Thoracic aorta (tissue), 2 donors: ENCODE data around the gene ZDHHC4. TPM values are rescaled to one million over a fixed set of nuclear protein-coding genes. Genes with fewer than 3 reads are reported as not detected.

Experiments
- ATAC-seq: fragments of 150-250 bp; one replicate; pipeline ENCODE4 v1.8.0; 2017; ENCODE audit warnings: low read depth; ENCODE audit not compliant: insufficient number of reproducible peaks, low FRiP score
- DNase-seq: peaks from one replicate; pipeline ENCODE4 v3.0.0-alpha.2; 2020; ENCODE audit warnings: low spot score
- H3K27ac ChIP-seq, 2 donors: fragments of 200-600 bp; sonication (generic); 1 replicate in 1 of 2; 2 replicates in 1 of 2; pipeline ENCODE4 v1.5.1; 2016; ENCODE audit warnings: mild to moderate bottlenecking in 2 of 2, moderate library complexity in 2 of 2
- H3K27me3 ChIP-seq: fragments of 200-600 bp; sonication (generic); replicated peaks from 2 replicates; pipeline ENCODE4 v1.6.0; 2016; ENCODE audit warnings: mild to moderate bottlenecking; ENCODE audit not compliant: insufficient read depth
- H3K36me3 ChIP-seq: fragments of 200-600 bp; sonication (generic); one replicate; pipeline ENCODE4 v1.5.1; 2016
- H3K4me1 ChIP-seq, 2 donors: fragments of 200-600 bp; sonication (generic); 1 replicate in 1 of 2; 2 replicates in 1 of 2; pipeline versions ENCODE4 v1.5.1 to v1.6.0; 2016; ENCODE audit warnings: low read depth in 2 of 2, mild to moderate bottlenecking in 1 of 2; ENCODE audit not compliant: control insufficient read depth in 1 of 2
- H3K4me3 ChIP-seq: fragments of 200-600 bp; sonication (generic); 2 replicates; pipeline ENCODE4 v1.5.1; 2016; ENCODE audit warnings: mild to moderate bottlenecking
- H3K9me3 ChIP-seq: fragments of 200-600 bp; sonication (generic); 2 replicates; pipeline ENCODE4 v1.5.1; 2016
- CTCF ChIP-seq: fragments of 200-600 bp; sonication (generic); IDR thresholded peaks from one replicate; pipeline ENCODE4 v1.5.1; 2019; ENCODE audit warnings: antibody characterized with exemption
- total RNA-seq, 2 donors: library from RNA; depleted of rRNA; stranded (reverse); fragments of >200 nt; gene quantifications; one replicate each; pipeline versions ENCODE4 v1.1.0 to v1.2.3, GENCODE V29; 2016

Gene ZDHHC4
- 100 to 1,000 TPM in 1 of 2 donors, 10 to 100 TPM in 1; 35.3 to 101 TPM for total RNA-seq

DNA sequence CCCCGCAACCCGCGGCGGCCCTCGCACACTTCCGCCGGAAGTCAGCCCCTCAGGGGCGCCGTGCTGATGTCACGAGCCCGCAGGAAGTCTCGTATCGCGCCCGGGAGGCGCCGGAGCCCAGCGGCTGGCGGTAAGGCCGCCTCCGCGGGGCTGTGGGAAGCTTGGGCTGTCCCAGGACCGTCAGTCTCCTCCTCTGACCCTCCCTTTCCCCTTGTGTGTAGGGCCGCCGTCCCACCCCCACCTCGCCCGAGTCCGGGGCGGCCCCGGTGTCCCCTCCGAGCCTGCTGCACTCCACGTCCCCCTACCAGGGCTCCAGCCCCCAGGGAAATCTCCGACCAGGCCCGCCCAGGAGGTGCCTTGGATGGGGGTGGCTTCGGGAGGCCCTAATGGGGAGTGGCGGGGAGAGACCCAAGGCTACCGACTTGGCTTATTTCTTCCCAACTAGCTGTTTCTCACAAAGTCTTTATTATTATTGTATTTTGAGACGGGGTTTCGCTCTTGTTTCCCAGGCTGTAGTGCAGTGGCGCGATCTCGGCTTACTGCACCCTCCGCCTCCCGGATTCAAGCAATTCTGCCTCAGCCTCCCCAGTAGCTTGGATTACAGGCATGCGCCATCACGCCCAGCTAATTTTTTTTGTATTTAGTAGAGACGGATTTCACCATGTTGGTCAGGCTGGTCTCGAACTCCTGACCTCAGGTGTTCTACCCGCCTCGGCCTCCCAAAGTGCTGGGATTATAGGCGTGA, at the start of gene ZDHHC4:
ZDHHC4 (plus strand) TSS at position 86 of the 745 bp plus-strand sequence. CDS start 3,108 bp downstream, outside the sequence.
- Histone ChIP-seq H3K27ac (peak within 1 kb of the TSS; percentile 96 to 97), H3K36me3 (peaks cover 3% of the 10 kb centered on the region), H3K4me3 (peak within 1 kb of the TSS; percentile 92), H3K4me1 (peaks cover 4 to 15% of the 10 kb centered on the region in 2 donors), H3K9me3 (no peaks in the 10 kb centered on the region), H3K27me3 (no peaks in the 10 kb centered on the region)
- peak; percentile 81 for ATAC-seq
- no peak for TF ChIP-seq CTCF
- peak; percentile 55 for DNase-seq

- no peak for TF ChIP-seq CTCF
- no peak for ATAC-seq
- no peaks in the 10 kb centered on the region for H3K9me3 ChIP-seq
- H3K36me3 ChIP-seq = no peaks in the 10 kb centered on the region
- DNase-seq = no peak
- H3K4me1 ChIP-seq = no peaks in the 10 kb centered on the region
- no peak overlapping the region for H3K4me3 ChIP-seq
- no peaks in the 10 kb centered on the region for H3K27me3 ChIP-seq
- H3K27ac ChIP-seq = no peak overlapping the region
Observed at GRCh38 chr7:6528401-6529130, 48.7 kb upstream of the ZDHHC4 start.

DNA sequence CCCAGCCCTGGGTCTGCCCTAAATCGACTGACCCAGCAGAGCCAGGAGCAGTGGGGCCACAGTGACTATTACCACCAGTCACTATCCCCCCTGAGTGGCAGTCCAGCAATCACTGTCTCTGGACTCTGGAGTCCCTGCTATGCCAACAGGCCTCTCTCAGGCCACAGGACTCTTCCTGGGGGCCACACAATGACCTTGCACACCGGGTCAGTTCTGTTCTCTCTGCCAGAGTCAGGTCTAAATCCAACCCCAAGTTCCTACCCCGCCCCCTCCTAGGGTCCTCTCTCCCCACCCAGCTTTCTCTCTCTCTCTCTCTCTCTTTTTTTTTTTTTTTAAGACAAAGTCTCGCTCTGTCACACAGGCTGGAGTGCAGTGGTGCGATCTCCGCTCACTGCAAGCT, 47.6 kb upstream of the ZDHHC4 start:
- no peak for TF ChIP-seq CTCF

DNA sequence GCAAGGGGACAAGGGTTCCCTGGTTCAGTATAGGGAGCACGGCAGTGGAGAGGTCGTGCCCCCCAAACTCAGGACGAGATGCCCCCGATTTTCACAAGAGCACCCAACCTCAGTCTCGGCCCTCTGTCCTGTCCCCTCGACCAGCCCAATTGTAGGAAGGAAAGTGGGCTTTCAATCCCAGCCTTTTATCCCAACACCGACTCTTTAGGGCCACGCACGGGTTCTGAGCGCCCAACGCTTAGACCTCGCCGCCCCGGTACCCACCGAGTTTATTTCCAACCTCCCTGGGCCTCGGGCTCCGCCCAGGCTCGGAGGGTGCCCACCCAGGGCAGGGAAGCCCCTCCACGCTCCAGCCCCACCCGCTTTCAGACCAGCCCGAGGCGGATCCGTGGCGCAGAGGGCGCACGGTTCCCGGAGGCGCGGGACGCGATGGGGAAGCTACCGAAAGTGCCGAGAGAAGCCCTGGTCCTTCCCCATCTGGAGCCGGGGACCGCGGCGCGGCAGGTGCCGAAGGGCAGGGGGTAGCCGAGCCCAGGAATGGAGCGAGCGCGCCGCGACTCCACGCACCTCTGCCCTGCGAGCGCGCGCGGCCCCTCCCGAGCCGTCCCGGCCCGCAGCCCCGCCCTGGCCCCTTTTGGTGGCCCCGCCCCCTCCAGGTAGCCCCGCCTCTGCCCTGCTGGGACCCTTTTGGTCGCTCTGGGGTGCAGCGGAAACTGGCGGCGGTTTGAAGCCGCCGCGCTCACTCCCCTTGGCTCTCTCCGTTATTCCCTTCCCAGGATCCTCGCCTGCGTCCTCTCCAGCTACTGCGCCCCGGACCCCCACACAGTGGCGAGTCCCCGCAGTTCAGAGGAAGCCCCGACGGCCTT, 46.4 kb upstream of the ZDHHC4 start:
- DNase-seq (no peak), ATAC-seq (no peak)
- H3K9me3 ChIP-seq = no peaks in the 10 kb centered on the region
- H3K27ac ChIP-seq = no peak overlapping the region
- no peaks in the 10 kb centered on the region for H3K27me3 ChIP-seq
- TF ChIP-seq CTCF = no peak
- no peaks in the 10 kb centered on the region for H3K4me1 ChIP-seq
- no peaks in the 10 kb centered on the region for H3K36me3 ChIP-seq
- H3K4me3 ChIP-seq = peak overlapping the region; percentile 35

More for the DNA sequence above, 47.6 kb upstream of the ZDHHC4 start:
- DNase-seq (no peak), ATAC-seq (no peak)
- no peak overlapping the region for H3K27ac ChIP-seq
- H3K4me3 ChIP-seq = no peak overlapping the region
- no peaks in the 10 kb centered on the region for H3K4me1 ChIP-seq
- no peaks in the 10 kb centered on the region for H3K27me3 ChIP-seq
- no peaks in the 10 kb centered on the region for H3K36me3 ChIP-seq
- H3K9me3 ChIP-seq = no peaks in the 10 kb centered on the region
